Muscle layer of colon (tissue), 2 donors: Measurements from ENCODE around the gene LYZL6.

Experiments
- H3K27ac ChIP-seq: one replicate; pipeline ENCODE4 v1.7.0; 2013; ENCODE audit warnings: low read depth, mild to moderate bottlenecking, low read length, moderate library complexity
- H3K27me3 ChIP-seq, 2 donors: one replicate each; pipeline ENCODE4 v1.7.0; 2013; ENCODE audit warnings: low read length in 2 of 2, mild to moderate bottlenecking in 2 of 2; ENCODE audit not compliant: insufficient read depth in 2 of 2, control insufficient read depth in 1 of 2
- H3K36me3 ChIP-seq: one replicate; pipeline ENCODE4 v1.7.0; 2013; ENCODE audit warnings: mild to moderate bottlenecking, low read length; ENCODE audit not compliant: insufficient read depth
- H3K4me1 ChIP-seq: one replicate; pipeline ENCODE4 v1.7.0; 2013; ENCODE audit warnings: mild to moderate bottlenecking, low read length; ENCODE audit not compliant: insufficient read depth
- H3K4me3 ChIP-seq, 2 donors: one replicate each; pipeline ENCODE4 v1.7.0; 2013; ENCODE audit warnings: low read length in 2 of 2, low read depth in 1 of 2, mild to moderate bottlenecking in 1 of 2, moderate library complexity in 1 of 2
- H3K9ac ChIP-seq: one replicate; pipeline ENCODE4 v1.7.0; 2013; ENCODE audit warnings: low read length
- H3K9me3 ChIP-seq: one replicate; pipeline ENCODE4 v1.7.0; 2013; ENCODE audit warnings: mild to moderate bottlenecking, low read length
- donor health status: abdominal sarcoma.
- donor health status: Adenocarcinoma of cecum.

Gene LYZL6

DNA sequence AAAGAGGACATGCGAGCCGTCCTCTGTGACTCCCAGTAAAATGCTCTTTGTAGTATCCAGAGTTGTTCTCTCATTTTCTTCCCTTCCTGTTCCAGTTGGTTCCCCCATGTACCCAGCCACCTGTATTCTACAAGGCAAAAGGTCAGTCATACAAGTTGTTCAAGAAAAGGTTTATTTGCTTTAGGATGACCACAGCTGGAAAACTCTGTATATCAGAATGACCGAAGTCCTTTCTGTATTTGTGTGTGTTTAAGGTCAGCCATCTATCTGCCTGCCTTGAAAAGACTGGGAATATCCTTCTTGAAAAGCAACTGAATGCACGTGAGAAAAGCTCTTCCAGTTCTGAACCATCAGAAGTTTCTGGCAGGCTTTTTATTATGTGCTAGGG, 29.4 kb upstream of the LYZL6 start:
- H3K4me3 ChIP-seq, result no peak overlapping the region
- no peak overlapping the region for H3K27ac ChIP-seq
- H3K27me3 ChIP-seq, result no peaks in the 10 kb centered on the region
- no peaks in the 10 kb centered on the region for H3K4me1 ChIP-seq
- H3K36me3 ChIP-seq, result no peaks in the 10 kb centered on the region
- H3K9me3 ChIP-seq, result no peaks in the 10 kb centered on the region
- no peak overlapping the region for H3K9ac ChIP-seq

DNA sequence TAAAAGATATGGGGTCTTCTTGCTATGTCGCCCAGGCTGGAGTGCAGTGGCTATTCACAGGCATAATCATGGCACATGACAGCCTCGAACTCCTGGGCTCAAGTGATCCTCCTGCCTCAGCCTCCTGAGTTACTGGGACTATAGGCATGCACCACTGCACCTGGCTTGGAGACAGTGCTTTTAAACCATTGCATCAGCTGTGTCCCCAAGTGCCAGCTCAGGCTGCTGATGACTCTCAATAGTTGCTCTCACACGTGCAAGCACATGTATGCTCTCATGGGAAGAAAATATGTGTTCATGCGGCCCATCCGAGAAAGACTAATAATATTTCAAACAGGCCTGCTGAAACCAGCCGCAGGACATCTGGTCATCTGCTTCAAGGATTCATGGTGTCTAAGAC, 29.0 kb upstream of the LYZL6 start:
- Histone ChIP-seq H3K4me1 (no peaks in the 10 kb centered on the region), H3K27ac (no peak overlapping the region), H3K27me3 (no peaks in the 10 kb centered on the region), H3K4me3 (no peak overlapping the region), H3K9me3 (no peaks in the 10 kb centered on the region), H3K9ac (no peak overlapping the region), H3K36me3 (no peaks in the 10 kb centered on the region)

DNA sequence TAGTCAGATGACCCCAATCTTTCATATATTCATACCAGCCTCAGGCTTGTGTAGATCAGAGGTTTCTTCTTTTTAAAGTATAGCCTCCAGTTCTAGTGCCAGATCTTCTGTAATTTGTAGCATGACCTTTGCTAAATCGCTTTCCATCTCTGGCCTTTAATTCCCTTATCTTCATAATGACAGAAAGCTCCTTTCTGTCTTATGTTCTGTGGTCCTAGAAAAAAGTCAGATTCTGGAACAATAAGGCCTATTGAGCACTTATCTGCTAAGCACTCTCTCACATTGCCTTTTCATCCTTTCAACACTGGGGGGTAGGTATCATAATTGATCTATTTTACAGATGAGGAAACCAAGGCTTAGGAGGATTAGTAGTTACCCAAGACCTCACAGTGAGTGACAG, 28.6 kb upstream of the LYZL6 start:
- Histone ChIP-seq H3K9me3 (no peaks in the 10 kb centered on the region), H3K27me3 (no peaks in the 10 kb centered on the region), H3K36me3 (no peaks in the 10 kb centered on the region), H3K4me3 (no peak overlapping the region), H3K27ac (no peak overlapping the region), H3K4me1 (no peaks in the 10 kb centered on the region), H3K9ac (no peak overlapping the region)

DNA sequence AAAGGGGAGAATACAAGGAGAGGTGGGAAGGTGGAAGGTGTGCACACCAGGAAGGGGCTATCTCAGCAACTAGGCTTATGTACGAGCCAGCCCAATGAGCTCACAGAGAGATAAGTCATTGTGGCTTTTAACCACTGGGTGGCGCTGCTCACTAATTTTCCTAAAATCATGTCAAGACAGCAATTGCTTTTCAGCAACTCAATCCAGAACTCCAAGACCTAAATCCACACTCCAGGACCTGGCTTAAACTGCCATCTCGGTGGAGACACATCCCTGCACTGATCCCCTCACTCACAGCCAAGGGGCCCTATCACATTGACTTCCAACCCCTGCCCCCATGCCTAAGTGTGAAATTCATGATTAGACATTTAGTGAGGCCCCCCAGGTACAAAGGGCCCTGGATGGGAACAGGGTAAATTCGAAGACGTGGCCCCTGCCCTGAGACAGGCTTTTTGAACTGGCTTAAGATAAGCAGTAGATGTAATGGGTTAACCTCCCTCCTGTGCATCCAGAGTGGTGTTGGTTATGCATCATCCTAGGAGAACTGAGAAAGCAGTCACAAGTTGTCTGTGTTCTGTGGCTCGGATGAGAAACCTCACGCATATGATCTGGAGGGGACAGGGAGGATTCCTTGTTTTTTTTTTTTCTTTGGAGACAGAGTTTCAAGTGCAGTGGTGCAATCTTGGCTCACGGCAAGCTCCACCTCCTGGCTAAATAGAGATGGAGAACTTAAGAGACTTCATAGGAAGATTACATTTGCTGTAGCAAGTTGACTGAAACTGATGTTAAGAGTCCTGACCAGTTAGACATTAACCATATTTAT, 26.3 kb upstream of the LYZL6 start:
- H3K27me3 ChIP-seq, result no peaks in the 10 kb centered on the region
- H3K4me1 ChIP-seq, result no peaks in the 10 kb centered on the region
- H3K36me3 ChIP-seq, result no peaks in the 10 kb centered on the region
- no peak overlapping the region for H3K9ac ChIP-seq
- no peak overlapping the region for H3K4me3 ChIP-seq
- H3K27ac ChIP-seq, result no peak overlapping the region
- H3K9me3 ChIP-seq, result no peaks in the 10 kb centered on the region

DNA sequence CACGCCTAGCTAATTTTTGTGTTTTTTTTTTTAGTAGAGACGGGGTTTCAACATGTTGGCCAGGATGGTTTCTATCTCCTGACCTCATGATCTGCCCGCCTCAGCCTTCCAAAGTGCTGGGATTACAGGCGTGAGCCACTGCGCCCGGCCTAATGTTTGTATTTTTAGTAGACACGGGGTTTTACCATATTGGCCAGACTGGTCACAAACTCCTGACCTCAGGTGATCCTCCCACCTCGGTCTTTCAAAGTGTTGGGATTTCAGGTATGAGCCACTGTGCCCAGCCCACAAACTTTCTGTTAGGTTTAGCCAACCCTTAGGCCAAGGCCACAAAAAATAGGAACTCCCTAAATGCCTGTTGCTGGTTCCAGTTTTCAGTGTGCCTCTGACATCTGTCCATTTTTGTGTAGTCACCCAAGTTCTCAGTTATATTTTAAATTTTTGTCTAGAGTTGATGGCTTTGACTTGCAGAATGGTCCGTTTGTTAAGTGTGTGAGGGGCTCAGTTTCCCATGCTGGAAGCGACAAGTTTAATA, 25.1 kb upstream of the LYZL6 start:
- H3K27ac ChIP-seq, result no peak overlapping the region
- H3K4me1 ChIP-seq, result no peaks in the 10 kb centered on the region
- H3K9ac ChIP-seq, result no peak overlapping the region
- no peak overlapping the region for H3K4me3 ChIP-seq
- H3K27me3 ChIP-seq, result no peaks in the 10 kb centered on the region
- no peaks in the 10 kb centered on the region for H3K36me3 ChIP-seq
- H3K9me3 ChIP-seq, result no peaks in the 10 kb centered on the region

DNA sequence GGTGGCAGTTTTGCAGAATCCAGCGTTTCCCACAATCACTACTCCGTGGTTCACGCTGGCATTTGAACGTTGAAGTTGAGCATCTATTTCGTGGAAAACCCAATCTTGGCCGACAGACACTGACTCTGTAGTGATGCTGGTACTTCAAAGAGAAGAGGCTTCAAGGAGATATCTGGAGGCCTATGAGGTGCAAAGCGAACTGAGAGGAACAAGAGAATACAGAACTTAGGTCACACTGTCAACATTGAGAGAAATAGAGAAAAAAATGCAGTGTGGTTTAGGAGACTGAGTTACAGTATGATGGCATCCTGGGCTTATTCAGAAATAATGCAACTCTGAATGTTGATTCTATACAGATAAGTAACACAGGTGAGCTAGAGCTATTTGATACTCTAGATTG, 21.8 kb upstream of the LYZL6 start:
- Histone ChIP-seq H3K27me3 (no peaks in the 10 kb centered on the region), H3K9ac (no peak overlapping the region), H3K9me3 (no peaks in the 10 kb centered on the region), H3K4me3 (no peak overlapping the region), H3K27ac (no peak overlapping the region), H3K4me1 (no peaks in the 10 kb centered on the region), H3K36me3 (no peaks in the 10 kb centered on the region)

DNA sequence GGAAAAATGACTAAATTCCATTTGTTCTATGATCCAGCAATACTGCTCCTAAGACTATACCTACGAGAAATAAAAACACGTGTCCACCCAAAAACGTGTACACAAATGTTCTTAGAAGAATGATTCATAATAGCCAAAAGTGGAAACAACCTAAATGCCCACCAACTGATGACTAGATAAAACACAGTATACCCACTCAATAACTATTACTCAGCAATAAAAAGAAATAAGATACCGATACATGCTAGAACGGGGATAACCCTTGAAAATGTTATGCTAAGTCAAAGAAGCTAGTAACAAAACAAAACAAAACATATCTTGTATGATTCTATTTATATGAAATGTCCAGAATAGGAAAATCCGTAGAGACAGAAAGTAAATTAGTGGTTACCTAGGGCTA, 20.1 kb upstream of the LYZL6 start:
- no peaks in the 10 kb centered on the region for H3K9me3 ChIP-seq
- no peak overlapping the region for H3K4me3 ChIP-seq
- no peaks in the 10 kb centered on the region for H3K4me1 ChIP-seq
- no peak overlapping the region for H3K9ac ChIP-seq
- no peaks in the 10 kb centered on the region for H3K27me3 ChIP-seq
- no peaks in the 10 kb centered on the region for H3K36me3 ChIP-seq
- H3K27ac ChIP-seq, result no peak overlapping the region

DNA sequence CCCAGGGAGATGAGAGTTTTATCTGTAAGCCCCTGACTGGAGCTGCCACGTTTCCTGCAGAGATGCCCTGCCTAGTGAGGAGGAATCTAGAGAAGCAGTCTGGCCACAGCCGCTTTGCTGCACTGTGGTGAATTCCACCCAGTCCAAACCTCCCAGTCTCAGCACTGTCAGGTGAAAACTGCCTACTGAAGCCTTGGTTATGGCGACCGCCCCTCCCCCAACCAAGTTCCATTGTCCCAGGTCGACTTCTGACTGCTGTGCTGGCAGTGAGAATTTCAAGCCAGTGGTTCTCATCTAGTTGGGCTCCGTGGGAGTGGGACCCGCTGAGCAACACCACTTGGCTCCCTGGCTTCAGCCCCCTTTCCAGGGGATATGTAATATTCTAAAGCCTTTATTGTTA, 10.2 kb upstream of the LYZL6 start:
- H3K4me3 ChIP-seq, result no peak overlapping the region
- H3K27ac ChIP-seq, result no peak overlapping the region
- no peaks in the 10 kb centered on the region for H3K27me3 ChIP-seq
- H3K9ac ChIP-seq, result no peak overlapping the region
- H3K4me1 ChIP-seq, result no peaks in the 10 kb centered on the region
- H3K36me3 ChIP-seq, result no peaks in the 10 kb centered on the region
- H3K9me3 ChIP-seq, result no peaks in the 10 kb centered on the region

DNA sequence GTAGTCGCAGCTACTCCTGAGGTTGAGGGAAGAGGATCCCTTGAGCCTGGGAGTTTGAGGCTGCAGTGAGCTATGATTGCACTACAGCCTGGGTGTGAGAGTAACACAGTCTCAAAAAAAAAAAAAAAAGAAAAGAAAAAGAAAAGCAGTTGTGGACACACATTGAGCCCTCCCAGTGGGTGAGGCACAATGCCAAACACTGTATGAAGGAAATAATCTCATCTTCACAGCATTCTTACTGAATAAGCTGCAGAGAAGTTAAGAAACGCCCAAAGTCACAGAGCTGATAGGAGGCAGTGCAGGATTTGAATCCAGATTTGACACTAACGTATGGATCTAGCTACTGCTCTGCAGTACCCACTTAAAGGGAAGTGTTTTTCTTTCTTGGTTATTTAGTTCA, 5.9 kb upstream of the LYZL6 start:
- Histone ChIP-seq H3K27ac (no peak overlapping the region), H3K9ac (no peak overlapping the region), H3K4me1 (no peaks in the 10 kb centered on the region), H3K36me3 (no peaks in the 10 kb centered on the region), H3K9me3 (no peaks in the 10 kb centered on the region), H3K27me3 (no peaks in the 10 kb centered on the region), H3K4me3 (no peak overlapping the region)

DNA sequence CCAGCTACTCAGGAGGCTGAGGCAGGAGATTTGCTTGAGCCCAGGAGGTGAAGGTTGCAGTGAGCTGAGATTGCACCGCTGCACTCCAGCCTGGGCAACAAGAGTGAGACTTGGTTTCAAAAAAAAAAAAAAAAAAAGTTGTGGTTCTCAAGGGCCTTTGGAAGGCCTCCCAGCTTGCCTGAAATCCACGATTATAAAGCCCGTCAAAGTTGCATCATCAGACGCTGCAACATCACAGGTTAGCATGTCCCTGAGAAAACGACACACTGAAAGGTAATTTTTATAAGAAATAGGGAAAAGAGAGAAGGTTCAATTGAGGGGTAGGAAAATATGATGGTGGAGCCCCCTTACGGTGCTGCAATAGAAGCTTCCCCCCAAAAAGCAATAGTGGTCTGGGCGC, 4.6 kb upstream of the LYZL6 start:
- Histone ChIP-seq H3K9ac (no peak overlapping the region), H3K9me3 (no peaks in the 10 kb centered on the region), H3K4me1 (peaks cover under 1% of the 10 kb centered on the region), H3K36me3 (no peaks in the 10 kb centered on the region), H3K27me3 (no peaks in the 10 kb centered on the region), H3K27ac (no peak overlapping the region), H3K4me3 (no peak overlapping the region)

DNA sequence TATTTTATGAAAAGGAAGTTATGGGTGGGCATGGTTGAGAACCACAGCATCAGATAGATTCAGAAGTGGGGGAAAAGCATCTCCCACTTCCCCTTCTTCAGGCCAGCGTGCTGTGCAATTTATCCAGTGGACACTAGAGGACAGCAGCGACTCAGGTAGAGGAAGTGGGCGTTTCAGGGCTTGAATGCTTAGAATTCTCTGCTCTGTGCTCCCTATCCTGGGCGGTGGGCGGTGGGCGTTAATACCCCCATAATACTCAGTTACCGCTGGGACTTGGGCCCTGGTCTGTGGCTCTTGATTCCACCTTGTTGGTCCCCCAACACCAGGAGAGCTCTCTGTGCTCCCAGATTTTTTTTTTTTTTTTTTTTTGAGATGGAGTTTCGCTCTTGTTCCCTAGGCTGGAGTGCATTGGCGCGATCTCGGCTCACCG, 3.7 kb upstream of the LYZL6 start:
- Histone ChIP-seq H3K27me3 (no peaks in the 10 kb centered on the region), H3K4me3 (no peak overlapping the region), H3K4me1 (peaks cover 4% of the 10 kb centered on the region), H3K27ac (no peak overlapping the region), H3K9me3 (no peaks in the 10 kb centered on the region), H3K36me3 (no peaks in the 10 kb centered on the region), H3K9ac (no peak overlapping the region)

DNA sequence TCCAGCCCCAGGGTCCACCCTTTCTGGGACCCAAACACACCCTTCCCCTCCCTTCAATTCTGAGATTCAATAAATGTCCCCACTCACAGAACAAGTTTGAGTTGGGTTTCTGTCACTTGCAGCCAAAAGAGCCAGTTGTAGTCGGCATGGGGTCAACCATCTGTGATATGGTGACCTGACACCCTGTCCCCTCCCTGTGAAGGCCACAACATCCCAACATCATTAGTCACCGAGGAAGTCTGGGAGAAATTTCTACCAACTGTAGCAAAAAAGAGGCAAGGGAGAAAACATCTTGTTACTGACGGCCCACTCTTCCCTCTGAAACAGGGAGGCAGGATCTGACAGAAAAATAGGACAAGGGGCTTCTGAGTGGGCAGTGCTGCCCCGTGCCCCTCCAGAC, 638 bp upstream of the LYZL6 start:
- no peak overlapping the region for H3K4me3 ChIP-seq
- H3K9me3 ChIP-seq, result no peaks in the 10 kb centered on the region

More for the DNA sequence above, 638 bp upstream of the LYZL6 start:
- no peaks in the 10 kb centered on the region for H3K27me3 ChIP-seq
- no peak overlapping the region for H3K27ac ChIP-seq
- H3K4me1 ChIP-seq, result peaks cover 4% of the 10 kb centered on the region
- no peaks in the 10 kb centered on the region for H3K36me3 ChIP-seq
- H3K9ac ChIP-seq, result no peak overlapping the region
